C4-2B (cell line): ENCODE results near the gene LRRN4CL.
"Not testable (repeated sequence)": the region's sequence is repeated elsewhere in the genome, so short reads cannot be mapped to it uniquely, and the experiment has no call there.

Experiments
- H3K27ac ChIP-seq: fragments of 450-650 bp; 2 replicates; pipeline ENCODE4 v1.5.1; 2017
- ZFX ChIP-seq: fragments of 450-650 bp; IDR thresholded peaks from 2 replicates; pipeline ENCODE4 v1.6.1; 2017
- TF ChIP-seq, protein P1 (sequence below): fragments of 450-650 bp; conservative IDR thresholded peaks from 2 replicates; pipeline ENCODE4 v1.5.1; 2017; ENCODE audit warnings: mild to moderate bottlenecking

The LRRN4CL gene

DNA sequence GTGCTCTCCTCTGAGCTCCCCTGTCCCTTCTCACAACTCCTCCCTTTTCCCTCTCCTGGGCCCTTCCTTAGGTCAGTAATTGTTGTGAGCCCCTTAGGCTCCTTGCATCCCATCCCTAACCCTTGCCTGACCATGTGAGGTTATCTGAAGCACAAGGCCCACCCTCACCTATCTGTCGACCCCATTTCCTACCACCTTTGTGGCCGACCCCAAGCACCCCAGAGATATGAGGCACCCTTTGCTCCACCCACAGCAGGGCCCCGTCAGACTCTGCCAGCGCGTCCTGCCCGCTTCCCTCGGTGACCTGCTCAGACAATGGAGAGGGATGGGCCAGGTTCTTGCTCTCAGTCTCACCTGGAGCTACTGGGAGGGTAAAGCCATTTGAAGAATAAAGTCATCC is 19.5 kb upstream of the LRRN4CL start:
- peak overlapping the region; percentile 75 for H3K27ac ChIP-seq
- no peak for TF ChIP-seq ZFX
- TF ChIP-seq, protein P1, sequence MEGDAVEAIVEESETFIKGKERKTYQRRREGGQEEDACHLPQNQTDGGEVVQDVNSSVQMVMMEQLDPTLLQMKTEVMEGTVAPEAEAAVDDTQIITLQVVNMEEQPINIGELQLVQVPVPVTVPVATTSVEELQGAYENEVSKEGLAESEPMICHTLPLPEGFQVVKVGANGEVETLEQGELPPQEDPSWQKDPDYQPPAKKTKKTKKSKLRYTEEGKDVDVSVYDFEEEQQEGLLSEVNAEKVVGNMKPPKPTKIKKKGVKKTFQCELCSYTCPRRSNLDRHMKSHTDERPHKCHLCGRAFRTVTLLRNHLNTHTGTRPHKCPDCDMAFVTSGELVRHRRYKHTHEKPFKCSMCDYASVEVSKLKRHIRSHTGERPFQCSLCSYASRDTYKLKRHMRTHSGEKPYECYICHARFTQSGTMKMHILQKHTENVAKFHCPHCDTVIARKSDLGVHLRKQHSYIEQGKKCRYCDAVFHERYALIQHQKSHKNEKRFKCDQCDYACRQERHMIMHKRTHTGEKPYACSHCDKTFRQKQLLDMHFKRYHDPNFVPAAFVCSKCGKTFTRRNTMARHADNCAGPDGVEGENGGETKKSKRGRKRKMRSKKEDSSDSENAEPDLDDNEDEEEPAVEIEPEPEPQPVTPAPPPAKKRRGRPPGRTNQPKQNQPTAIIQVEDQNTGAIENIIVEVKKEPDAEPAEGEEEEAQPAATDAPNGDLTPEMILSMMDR = no peak

DNA sequence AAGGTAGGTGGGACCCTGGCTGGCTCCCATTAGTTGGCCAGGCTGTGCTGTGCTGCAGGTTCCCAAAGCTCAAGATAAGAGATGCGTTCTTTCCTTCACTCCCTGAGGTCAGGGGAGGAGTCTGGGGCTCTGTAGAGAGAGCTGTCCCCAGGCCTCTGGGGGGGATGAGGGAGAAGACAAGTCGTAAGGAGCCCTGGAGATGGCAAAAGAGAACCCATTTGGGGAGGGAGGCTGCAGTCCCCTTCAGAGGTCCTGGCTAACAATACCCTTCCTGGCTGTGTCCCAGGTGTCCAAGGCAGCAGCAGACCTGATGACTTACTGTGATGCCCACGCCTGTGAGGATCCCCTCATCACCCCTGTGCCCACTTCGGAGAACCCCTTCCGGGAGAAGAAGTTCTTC is 19.1 kb upstream of the LRRN4CL start:
- TF ChIP-seq, protein P1 = no peak
- TF ChIP-seq ZFX = no peak
- peak overlapping the region; percentile 75 for H3K27ac ChIP-seq

DNA sequence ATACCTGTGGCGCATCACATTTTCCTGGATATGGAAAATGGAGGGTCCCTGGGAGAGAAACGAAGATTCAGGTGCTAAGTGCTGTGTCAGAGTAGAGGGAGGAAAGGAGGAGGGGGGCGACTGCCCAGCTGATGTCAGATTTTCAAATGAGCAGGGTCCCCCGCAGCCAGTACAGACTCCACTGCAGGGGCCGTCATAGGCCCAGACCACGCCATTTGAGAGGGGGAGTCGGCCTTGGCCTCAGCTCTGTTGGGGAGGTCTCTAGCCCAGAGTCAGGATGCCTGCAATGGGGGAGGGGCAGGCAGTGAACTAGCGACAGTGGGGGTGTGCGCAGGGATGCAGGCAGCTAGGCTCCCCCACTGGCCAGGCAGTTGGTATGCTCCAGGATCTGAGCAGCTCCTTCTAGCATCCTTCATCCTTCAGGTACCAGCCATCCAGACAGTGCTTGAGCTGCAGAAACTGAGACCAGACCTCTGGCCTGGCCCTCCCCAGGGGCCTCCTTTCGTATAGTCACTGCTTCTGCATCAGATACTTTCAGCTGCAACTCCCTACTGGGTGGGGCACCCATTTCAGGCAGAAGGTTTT is 18.0 kb upstream of the LRRN4CL start, which contains the start of the genes BSCL2 and GNG3:
BSCL2 (minus strand) TSS at position 148 of the 585 bp plus-strand sequence. CDS start 229 bp downstream, outside the sequence.
GNG3 (plus strand) TSS at position 400 of the 585 bp plus-strand sequence. CDS start 620 bp downstream, outside the sequence.
- peak within 1 kb of the TSS; percentile 87 for H3K27ac ChIP-seq
- no peak for TF ChIP-seq ZFX

DNA sequence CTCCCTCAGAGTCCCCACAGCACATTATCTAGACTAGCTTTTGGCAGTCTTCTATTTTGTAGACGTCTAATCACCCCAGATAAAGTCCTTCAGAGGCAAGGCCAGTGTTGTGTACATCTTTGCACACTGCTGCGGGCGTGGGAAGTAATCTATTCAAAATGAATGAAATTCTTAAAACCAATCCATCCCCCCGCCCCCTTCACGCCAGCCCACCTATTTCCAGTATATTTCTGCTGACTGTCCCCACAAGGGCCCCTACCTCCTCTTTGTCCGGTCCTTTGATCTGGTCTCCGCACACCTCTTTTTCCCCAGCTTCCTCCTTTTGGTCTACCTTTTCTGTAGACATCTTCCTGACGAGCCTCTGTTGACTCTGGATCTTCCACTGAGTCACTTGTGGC is 17.5 kb upstream of the LRRN4CL start:
- peak overlapping the region; percentile 87 for H3K27ac ChIP-seq
- TF ChIP-seq, protein P1 = no peak
- no peak for TF ChIP-seq ZFX

DNA sequence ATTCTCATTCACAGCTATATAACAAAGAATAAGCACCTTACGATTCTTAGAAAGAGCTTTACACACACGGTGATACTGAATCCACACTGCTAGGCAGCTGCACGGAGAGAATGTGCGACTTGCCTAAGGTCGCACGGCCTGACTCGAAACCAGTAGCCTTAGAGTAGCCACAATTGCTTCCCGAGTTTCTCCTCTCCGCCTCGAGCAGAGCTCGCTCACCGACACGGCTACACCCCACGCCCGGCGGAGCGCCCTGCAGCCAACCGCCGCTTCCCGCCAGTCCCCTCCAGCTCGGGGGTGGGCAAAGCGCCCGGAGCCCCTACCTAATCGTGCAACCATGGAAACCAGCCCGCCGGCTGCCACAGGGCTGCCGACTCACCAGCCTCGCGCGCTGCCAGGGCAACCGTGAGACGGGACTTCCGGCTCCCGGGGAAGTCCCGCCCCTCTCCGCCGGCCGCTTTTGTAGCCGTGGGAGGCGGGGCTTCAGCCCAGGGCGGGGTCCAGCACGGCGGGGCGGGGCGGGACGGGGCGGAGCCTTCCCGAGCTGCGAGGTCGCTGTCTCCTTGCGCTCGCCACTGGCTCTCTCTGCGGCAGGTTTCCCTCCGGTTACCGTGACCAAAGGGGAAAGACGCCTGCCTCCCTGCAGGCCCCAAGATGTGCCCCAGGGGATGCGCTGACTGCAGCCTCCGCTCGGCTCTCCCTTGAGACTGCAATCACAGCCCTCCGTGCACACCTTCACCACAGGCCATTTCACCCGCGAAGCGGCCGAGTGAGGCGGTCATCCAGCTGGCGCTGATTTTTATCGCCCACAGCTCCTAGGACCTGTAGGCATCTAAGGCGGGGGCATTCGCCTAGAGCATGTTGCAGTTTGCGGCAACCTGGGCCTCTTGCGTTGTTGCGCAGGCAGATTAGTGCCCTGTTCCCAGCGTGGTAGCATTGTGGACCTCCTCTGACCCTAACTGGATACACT is 16.8 kb upstream of the LRRN4CL start:
- no peak for TF ChIP-seq ZFX
- TF ChIP-seq, protein P1 = no peak
- peak overlapping the region; percentile 87 for H3K27ac ChIP-seq

DNA sequence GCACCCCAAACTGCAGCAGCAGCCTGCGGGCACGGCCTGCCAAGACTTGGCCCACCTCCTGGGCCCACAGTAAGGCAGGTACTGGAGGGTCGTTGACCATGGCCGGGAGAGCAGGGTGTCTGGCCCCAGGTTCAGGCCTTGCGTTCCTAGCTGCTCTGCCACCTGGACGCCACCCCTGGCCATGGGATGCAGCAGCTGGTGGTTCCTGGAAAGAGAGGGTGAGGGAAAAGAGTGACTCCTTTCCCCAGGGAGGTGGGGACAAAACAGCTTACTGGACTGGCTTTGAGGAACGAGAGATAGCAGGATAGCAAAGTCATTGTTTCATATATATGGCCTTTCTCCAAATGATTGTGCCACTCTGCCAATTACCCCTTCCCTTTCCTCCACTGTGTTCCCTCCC is 16.1 kb upstream of the LRRN4CL start:
- H3K27ac ChIP-seq = peak overlapping the region; percentile 87

DNA sequence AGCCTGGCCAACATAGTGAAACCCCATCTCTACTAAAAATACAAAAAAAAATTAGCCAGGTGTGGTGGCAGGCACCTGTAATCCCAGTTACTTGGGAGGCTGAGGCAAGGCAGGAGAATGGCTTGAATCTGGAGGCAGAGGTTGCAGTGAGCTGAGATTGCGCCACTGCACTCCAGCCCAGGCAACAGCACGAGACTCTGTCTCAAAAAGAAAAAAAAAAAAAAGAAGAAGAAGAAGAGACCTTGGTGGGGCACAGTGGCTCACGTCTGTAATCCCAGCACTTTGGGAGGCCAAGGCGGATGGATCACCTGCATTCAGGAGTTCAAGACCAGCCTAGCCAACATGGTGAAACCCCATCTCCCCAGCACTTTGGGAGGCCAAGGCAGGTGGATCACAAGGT is 14.6 kb upstream of the LRRN4CL start:
- H3K27ac ChIP-seq = not testable (repeated sequence)

More for the DNA sequence above, 16.1 kb upstream of the LRRN4CL start:
- TF ChIP-seq ZFX = no peak
- TF ChIP-seq, protein P1 = no peak

DNA sequence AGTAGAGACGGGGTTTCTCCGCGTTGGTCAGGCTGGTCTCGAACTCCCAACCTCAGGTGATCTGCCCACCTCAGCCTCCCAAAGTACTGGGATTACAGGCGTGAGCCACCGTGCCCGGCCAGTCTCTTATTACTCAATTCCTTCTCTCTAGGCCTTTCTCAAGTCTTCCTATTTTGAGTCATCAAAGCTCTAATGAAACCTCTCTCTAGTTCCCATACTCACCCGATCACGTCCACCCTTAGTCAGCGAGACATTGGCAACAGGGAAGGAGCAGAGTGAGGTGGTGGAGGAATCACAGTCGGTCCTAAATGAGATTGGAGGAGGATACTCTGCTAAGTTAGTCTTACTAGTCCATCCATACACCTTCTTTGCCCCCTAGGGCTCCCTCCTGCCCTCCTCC is 12.9 kb upstream of the LRRN4CL start:
- TF ChIP-seq, protein P1 = no peak
- no peak for TF ChIP-seq ZFX
- no peak overlapping the region for H3K27ac ChIP-seq
